Thyroid gland (tissue), 4 donors: ENCODE data around the gene TGFBR3.

ENCODE experiments used
- CTCF ChIP-seq, 6 experiments: fragments of 200-600 bp in 3 of 6; fragments of 450-650 bp in 3 of 6; sonication (generic) in 3 of 6; IDR thresholded peaks; one replicate each; pipeline ENCODE4 v1.5.1; 2016 to 2019; ENCODE audit warnings: antibody characterized with exemption in 6 of 6, mild to moderate bottlenecking in 2 of 6, inconsistent platforms in 1 of 6, moderate library complexity in 1 of 6
- POLR2A ChIP-seq, 2 donors: fragments of 450-650 bp; IDR thresholded peaks; one replicate each; pipeline ENCODE4 v1.6.1; 2017; ENCODE audit warnings: antibody characterized with exemption in 2 of 2, mild to moderate bottlenecking in 2 of 2, moderate library complexity in 1 of 2

GRCh38 chr1:91889717-91890459, 3.9 kb upstream of the TGFBR3 start:
- no peak for TF ChIP-seq POLR2A (IDR thresholded peaks at IDR 0.05)
- TF ChIP-seq CTCF (IDR thresholded peaks at IDR 0.05): no peak
